Measurements from ENCODE around the gene CEBPE.

DNA sequence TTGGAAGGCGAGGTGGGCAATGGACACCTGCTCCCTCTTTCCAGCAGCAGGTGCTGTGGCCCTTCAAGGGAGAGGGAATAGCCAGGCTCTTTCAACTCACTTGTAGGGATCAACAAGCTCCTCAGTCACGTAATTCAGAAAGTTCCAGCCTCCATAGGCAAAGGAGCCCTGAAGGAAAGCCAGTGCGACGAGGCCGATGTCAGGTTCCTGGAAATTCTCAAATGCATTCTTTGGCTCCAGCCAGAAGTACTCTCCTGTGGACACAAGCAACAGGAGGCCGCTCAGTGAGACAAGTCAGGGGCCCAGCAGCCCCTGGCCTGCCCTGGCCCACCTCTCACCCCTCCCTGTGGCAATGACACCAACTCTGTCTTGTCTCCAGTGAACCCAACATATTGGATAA is 21.3 kb upstream of the CEBPE start:
- TF ChIP-seq, protein P1, sequence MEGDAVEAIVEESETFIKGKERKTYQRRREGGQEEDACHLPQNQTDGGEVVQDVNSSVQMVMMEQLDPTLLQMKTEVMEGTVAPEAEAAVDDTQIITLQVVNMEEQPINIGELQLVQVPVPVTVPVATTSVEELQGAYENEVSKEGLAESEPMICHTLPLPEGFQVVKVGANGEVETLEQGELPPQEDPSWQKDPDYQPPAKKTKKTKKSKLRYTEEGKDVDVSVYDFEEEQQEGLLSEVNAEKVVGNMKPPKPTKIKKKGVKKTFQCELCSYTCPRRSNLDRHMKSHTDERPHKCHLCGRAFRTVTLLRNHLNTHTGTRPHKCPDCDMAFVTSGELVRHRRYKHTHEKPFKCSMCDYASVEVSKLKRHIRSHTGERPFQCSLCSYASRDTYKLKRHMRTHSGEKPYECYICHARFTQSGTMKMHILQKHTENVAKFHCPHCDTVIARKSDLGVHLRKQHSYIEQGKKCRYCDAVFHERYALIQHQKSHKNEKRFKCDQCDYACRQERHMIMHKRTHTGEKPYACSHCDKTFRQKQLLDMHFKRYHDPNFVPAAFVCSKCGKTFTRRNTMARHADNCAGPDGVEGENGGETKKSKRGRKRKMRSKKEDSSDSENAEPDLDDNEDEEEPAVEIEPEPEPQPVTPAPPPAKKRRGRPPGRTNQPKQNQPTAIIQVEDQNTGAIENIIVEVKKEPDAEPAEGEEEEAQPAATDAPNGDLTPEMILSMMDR (IDR thresholded peaks at IDR 0.05), result no peak
- TF ChIP-seq POLR2A (IDR thresholded peaks at IDR 0.05), result no peak
